Prostate gland (tissue), 2 donors: ENCODE measurements around the gene NPPC. TPM values are rescaled to one million over a fixed set of nuclear protein-coding genes. Genes with fewer than 3 reads are reported as not detected.
"Not testable (repeated sequence)": the region's sequence is repeated elsewhere in the genome, so short reads cannot be mapped to it uniquely, and the experiment has no call there.

ENCODE experiments used
- DNase-seq: peaks from one replicate; pipeline ENCODE4 v3.0.0-alpha.2; 2019; ENCODE audit warnings: low spot score
- H3K27ac ChIP-seq, 2 donors: fragments of 200-600 bp; sonication (generic); 2 replicates each; pipeline ENCODE4 v1.5.1; 2017 to 2019
- H3K27me3 ChIP-seq: fragments of 200-600 bp; sonication (generic); replicated peaks from 2 replicates; pipeline ENCODE4 v1.5.1; 2019; ENCODE audit not compliant: insufficient read depth
- H3K36me3 ChIP-seq, 2 donors: fragments of 200-600 bp; sonication (generic); 1 replicate in 1 of 2; 2 replicates in 1 of 2; pipeline versions ENCODE4 v1.5.1 to v1.8.1; 2017 to 2019
- H3K4me1 ChIP-seq: fragments of 200-600 bp; sonication (generic); replicated peaks from 2 replicates; pipeline ENCODE4 v1.5.1; 2019
- H3K4me3 ChIP-seq, 2 donors: fragments of 200-600 bp; sonication (generic); 2 replicates each; pipeline ENCODE4 v1.5.1; 2017 to 2019
- H3K9me3 ChIP-seq: fragments of 200-600 bp; sonication (generic); 2 replicates; pipeline ENCODE4 v1.5.1; 2017
- POLR2A ChIP-seq: fragments of 450-650 bp; IDR thresholded peaks from one replicate; pipeline ENCODE4 v1.6.1; 2016; ENCODE audit warnings: antibody characterized with exemption, mild to moderate bottlenecking
- POLR2AphosphoS5 ChIP-seq: sonication (generic); formaldehyde crosslinking; IDR thresholded peaks from one replicate; pipeline ENCODE4 v1.6.1; 2017; ENCODE audit warnings: antibody characterized with exemption
- WGBS: methylation state at CpG from one replicate; pipeline ENCODE4 v1.1.5; 2018; 5-methylcytosine and 5-hydroxymethylcytosine counted together
- intact Hi-C: fragments of 100-400 bp; cut with DNase I; formaldehyde crosslinking; loops from one replicate; pipeline ENCODE4 v1.14.2; 2022
- total RNA-seq, 2 donors: library from RNA; depleted of rRNA; stranded (reverse); fragments of >200 nt; gene quantifications; one replicate each; pipeline ENCODE4 v1.1.0, GENCODE V29; 2016
- TF ChIP-seq, protein P1 (sequence below), 4 experiments: fragments of 200-600 bp in 2 of 4; fragments of 450-650 bp in 2 of 4; sonication (generic) in 2 of 4; IDR thresholded peaks; 1 replicate in 3 of 4; 2 replicates in 1 of 4; pipeline ENCODE4 v1.5.1; 2016 to 2019; ENCODE audit warnings: antibody characterized with exemption in 4 of 4, mild to moderate bottlenecking in 2 of 4, moderate library complexity in 2 of 4

Gene NPPC
- total RNA-seq, 2 donors from 2014 or later = 3.2 to 6.4 TPM

GRCh38 chr2:231957913-231958763 is 31.9 kb upstream of the NPPC start:
- intact Hi-C loops = no loop called here
- no peak overlapping the region for H3K4me3 ChIP-seq
- no peaks in the 10 kb centered on the region for H3K4me1 ChIP-seq
- DNase-seq = no peak
- TF ChIP-seq POLR2A (no peak), POLR2AphosphoS5 (no peak)
- TF ChIP-seq, protein P1, sequence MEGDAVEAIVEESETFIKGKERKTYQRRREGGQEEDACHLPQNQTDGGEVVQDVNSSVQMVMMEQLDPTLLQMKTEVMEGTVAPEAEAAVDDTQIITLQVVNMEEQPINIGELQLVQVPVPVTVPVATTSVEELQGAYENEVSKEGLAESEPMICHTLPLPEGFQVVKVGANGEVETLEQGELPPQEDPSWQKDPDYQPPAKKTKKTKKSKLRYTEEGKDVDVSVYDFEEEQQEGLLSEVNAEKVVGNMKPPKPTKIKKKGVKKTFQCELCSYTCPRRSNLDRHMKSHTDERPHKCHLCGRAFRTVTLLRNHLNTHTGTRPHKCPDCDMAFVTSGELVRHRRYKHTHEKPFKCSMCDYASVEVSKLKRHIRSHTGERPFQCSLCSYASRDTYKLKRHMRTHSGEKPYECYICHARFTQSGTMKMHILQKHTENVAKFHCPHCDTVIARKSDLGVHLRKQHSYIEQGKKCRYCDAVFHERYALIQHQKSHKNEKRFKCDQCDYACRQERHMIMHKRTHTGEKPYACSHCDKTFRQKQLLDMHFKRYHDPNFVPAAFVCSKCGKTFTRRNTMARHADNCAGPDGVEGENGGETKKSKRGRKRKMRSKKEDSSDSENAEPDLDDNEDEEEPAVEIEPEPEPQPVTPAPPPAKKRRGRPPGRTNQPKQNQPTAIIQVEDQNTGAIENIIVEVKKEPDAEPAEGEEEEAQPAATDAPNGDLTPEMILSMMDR (IDR thresholded peaks at IDR 0.05) = no peak
- H3K9me3 ChIP-seq = no peaks in the 10 kb centered on the region
- H3K27ac ChIP-seq = no peak overlapping the region
- H3K27me3 ChIP-seq = no peaks in the 10 kb centered on the region
- 82% methylated on average over 4 of the region's 4 CpGs for WGBS
- H3K36me3 ChIP-seq = no peaks in the 10 kb centered on the region

GRCh38 chr2:231955758-231956472 is 29.7 kb upstream of the NPPC start:
- H3K27me3 ChIP-seq = no peaks in the 10 kb centered on the region
- WGBS = 97% methylated on average over 8 of the region's 8 CpGs
- TF ChIP-seq POLR2A (no peak), POLR2AphosphoS5 (no peak)
- TF ChIP-seq, protein P1 (IDR thresholded peaks at IDR 0.05) = no peak
- H3K4me1 ChIP-seq = no peaks in the 10 kb centered on the region
- no peak for DNase-seq
- intact Hi-C loops = no loop called here
- no peaks in the 10 kb centered on the region for H3K9me3 ChIP-seq
- H3K27ac ChIP-seq = no peak overlapping the region
- H3K36me3 ChIP-seq = no peaks in the 10 kb centered on the region
- no peak overlapping the region for H3K4me3 ChIP-seq

DNA sequence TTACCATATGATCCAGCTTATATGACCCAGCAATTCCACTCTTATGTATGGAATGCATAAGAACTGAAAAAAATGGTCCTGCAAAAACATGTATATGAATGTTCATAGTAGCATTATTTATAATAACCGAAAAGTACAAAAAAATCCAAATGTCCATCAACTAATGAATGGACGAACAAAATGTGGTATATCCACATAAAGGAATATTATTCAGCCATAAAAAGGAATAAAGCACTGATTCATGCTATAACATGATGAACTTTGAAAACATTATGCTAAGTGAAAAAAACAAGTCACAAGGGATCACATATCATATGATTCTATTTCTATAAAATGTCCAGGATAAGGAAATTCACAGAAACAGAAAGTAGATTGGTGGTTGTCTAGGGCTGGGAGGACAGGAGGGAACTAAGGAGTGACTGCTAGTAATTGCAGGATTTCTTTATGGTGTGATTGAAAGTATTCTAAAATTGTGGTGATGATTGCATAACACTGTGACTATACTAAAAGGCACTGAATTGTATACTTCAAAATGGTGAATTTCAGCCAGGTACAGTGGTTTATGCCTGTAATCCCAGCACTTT is 25.3 kb upstream of the NPPC start:
- 92% methylated on average over 2 of the region's 2 CpGs for WGBS
- no peaks in the 10 kb centered on the region for H3K4me1 ChIP-seq
- H3K27me3 ChIP-seq = no peaks in the 10 kb centered on the region
- H3K4me3 ChIP-seq = no peak overlapping the region
- DNase-seq = no peak
- H3K9me3 ChIP-seq = no peaks in the 10 kb centered on the region
- intact Hi-C loops = no loop called here
- TF ChIP-seq POLR2A (no peak), POLR2AphosphoS5 (no peak)
- TF ChIP-seq, protein P1 (IDR thresholded peaks at IDR 0.05) = no peak
- H3K27ac ChIP-seq = no peak overlapping the region
- H3K36me3 ChIP-seq = no peaks in the 10 kb centered on the region

GRCh38 chr2:231947694-231948093 is 21.5 kb upstream of the NPPC start:
- TF ChIP-seq POLR2A (no peak), POLR2AphosphoS5 (no peak)
- TF ChIP-seq, protein P1 (IDR thresholded peaks at IDR 0.05) = no peak

GRCh38 chr2:231947112-231947511 is 20.9 kb upstream of the NPPC start:
- H3K27ac ChIP-seq, H3K9me3 ChIP-seq, H3K27me3 ChIP-seq, intact Hi-C loops, H3K4me1 ChIP-seq, DNase-seq, H3K36me3 ChIP-seq, H3K4me3 ChIP-seq: not testable (repeated sequence)
- 85% methylated on average over 11 of the region's 11 CpGs for WGBS

More at GRCh38 chr2:231947694-231948093, 21.5 kb upstream of the NPPC start:
- Histone ChIP-seq H3K4me3 (no peak overlapping the region), H3K36me3 (no peaks in the 10 kb centered on the region), H3K27ac (no peak overlapping the region), H3K9me3 (no peaks in the 10 kb centered on the region), H3K27me3 (no peaks in the 10 kb centered on the region), H3K4me1 (no peaks in the 10 kb centered on the region)
- no peak for DNase-seq
- intact Hi-C loops = no loop called here
- 87% methylated on average over 7 of the region's 7 CpGs for WGBS
